ENCODE results near the gene NOC2L. TPM values are rescaled to one million over a fixed set of nuclear protein-coding genes. Genes with fewer than 3 reads are reported as not detected.

NOC2L gene
- total and polyA plus RNA-seq, 2 donors (not counting 1 experiment from before 2014, with no cell fraction given) = 34.1 to 61.1 TPM

- TF ChIP-seq EZH2 (IDR thresholded peaks at IDR 0.05; ENCODE audit: low read length, missing control alignments) = no peak
- TF ChIP-seq CTCF (conservative IDR thresholded peaks at IDR 0.05 in 1 of 2, IDR thresholded peaks at IDR 0.05 in 1 of 2; ENCODE audit: low read depth in 1 of 2, low read length in 2 of 2) = peak; percentile 44
- H3K9me3 ChIP-seq (ENCODE audit: control insufficient read depth, insufficient read depth, low read depth, low read length) = no peaks in the 10 kb centered on the region
- H3K79me2 ChIP-seq (ENCODE audit: control insufficient read depth, insufficient read depth, low read length) = no peaks in the 10 kb centered on the region
- no peaks in the 10 kb centered on the region for H3K36me3 ChIP-seq (ENCODE audit: control insufficient read depth, insufficient read depth, low read length)
- H3K27me3 ChIP-seq (ENCODE audit: control insufficient read depth, insufficient read depth, low read length) = peaks cover 43% of the 10 kb centered on the region
- H4K20me1 ChIP-seq (ENCODE audit: control insufficient read depth, extremely low read depth, insufficient read depth, low read length) = no peaks in the 10 kb centered on the region
- H3K27ac ChIP-seq (ENCODE audit: insufficient read depth, low read length) = no peak overlapping the region
- no peak overlapping the region for H2AFZ ChIP-seq (ENCODE audit: low read length)
- peaks cover 7% of the 10 kb centered on the region for H3K4me1 ChIP-seq (ENCODE audit: control insufficient read depth, extremely low read depth, insufficient read depth, low read length)
- DNase-seq (ENCODE audit: low read depth in 2 of 2) = peak; percentile 68 to 79
- peak overlapping the region; percentile 51 for H3K4me2 ChIP-seq (ENCODE audit: extremely low read depth, insufficient read depth, low read length)
- H3K4me3 ChIP-seq (replicated peaks in 1 of 4; ENCODE audit: control extremely low read depth in 1 of 4, insufficient read depth in 1 of 4, low read depth in 3 of 4, low read length in 4 of 4) = no peak overlapping the region
- no peak overlapping the region for H3K9ac ChIP-seq (ENCODE audit: insufficient read depth, low read length)
Observed at GRCh38 chr1:921011-921837, 37.8 kb downstream of the NOC2L start.

GRCh38 chr1:920521-920920, 38.5 kb downstream of the NOC2L start:
- H3K4me2 ChIP-seq (ENCODE audit: extremely low read depth, insufficient read depth, low read length) = peak overlapping the region; percentile 51
- TF ChIP-seq CTCF (conservative IDR thresholded peaks at IDR 0.05 in 1 of 2, IDR thresholded peaks at IDR 0.05 in 1 of 2; ENCODE audit: low read depth in 1 of 2, low read length in 2 of 2) = no peak
- TF ChIP-seq EZH2 (IDR thresholded peaks at IDR 0.05; ENCODE audit: low read length, missing control alignments) = peak; percentile 36
- no peaks in the 10 kb centered on the region for H3K36me3 ChIP-seq (ENCODE audit: control insufficient read depth, insufficient read depth, low read length)

GRCh38 chr1:920010-920409, 39.0 kb downstream of the NOC2L start:
- TF ChIP-seq CTCF (conservative IDR thresholded peaks at IDR 0.05 in 1 of 2, IDR thresholded peaks at IDR 0.05 in 1 of 2; ENCODE audit: low read depth in 1 of 2, low read length in 2 of 2) (no peak), EZH2 (IDR thresholded peaks at IDR 0.05; ENCODE audit: low read length, missing control alignments) (no peak)
- H3K4me1 ChIP-seq (ENCODE audit: control insufficient read depth, extremely low read depth, insufficient read depth, low read length) = peaks cover 7% of the 10 kb centered on the region
- H2AFZ ChIP-seq (ENCODE audit: low read length) = no peak overlapping the region
- no peak overlapping the region for H3K9ac ChIP-seq (ENCODE audit: insufficient read depth, low read length)
- no peak overlapping the region for H3K4me2 ChIP-seq (ENCODE audit: extremely low read depth, insufficient read depth, low read length)
- H3K27ac ChIP-seq (ENCODE audit: insufficient read depth, low read length) = no peak overlapping the region
- H4K20me1 ChIP-seq (ENCODE audit: control insufficient read depth, extremely low read depth, insufficient read depth, low read length) = no peaks in the 10 kb centered on the region
- DNase-seq (ENCODE audit: low read depth in 2 of 2) = no peak
- H3K36me3 ChIP-seq (ENCODE audit: control insufficient read depth, insufficient read depth, low read length) = no peaks in the 10 kb centered on the region
- H3K79me2 ChIP-seq (ENCODE audit: control insufficient read depth, insufficient read depth, low read length) = no peaks in the 10 kb centered on the region
- no peak overlapping the region for H3K4me3 ChIP-seq (replicated peaks in 1 of 4; ENCODE audit: control extremely low read depth in 1 of 4, insufficient read depth in 1 of 4, low read depth in 3 of 4, low read length in 4 of 4)
- H3K27me3 ChIP-seq (ENCODE audit: control insufficient read depth, insufficient read depth, low read length) = peaks cover 47% of the 10 kb centered on the region
- H3K9me3 ChIP-seq (ENCODE audit: control insufficient read depth, insufficient read depth, low read depth, low read length) = no peaks in the 10 kb centered on the region

More at GRCh38 chr1:920521-920920, 38.5 kb downstream of the NOC2L start:
- Histone ChIP-seq H3K9ac (ENCODE audit: insufficient read depth, low read length) (no peak overlapping the region), H3K4me3 (replicated peaks in 1 of 4; ENCODE audit: control extremely low read depth in 1 of 4, insufficient read depth in 1 of 4, low read depth in 3 of 4, low read length in 4 of 4) (no peak overlapping the region), H3K79me2 (ENCODE audit: control insufficient read depth, insufficient read depth, low read length) (no peaks in the 10 kb centered on the region), H2AFZ (ENCODE audit: low read length) (no peak overlapping the region), H3K9me3 (ENCODE audit: control insufficient read depth, insufficient read depth, low read depth, low read length) (no peaks in the 10 kb centered on the region), H4K20me1 (ENCODE audit: control insufficient read depth, extremely low read depth, insufficient read depth, low read length) (no peaks in the 10 kb centered on the region), H3K27me3 (ENCODE audit: control insufficient read depth, insufficient read depth, low read length) (peaks cover 43% of the 10 kb centered on the region), H3K27ac (ENCODE audit: insufficient read depth, low read length) (no peak overlapping the region), H3K4me1 (ENCODE audit: control insufficient read depth, extremely low read depth, insufficient read depth, low read length) (peaks cover 7% of the 10 kb centered on the region)
- DNase-seq (ENCODE audit: low read depth in 2 of 2) = no peak
